GM18505 (cell line): Measurements from ENCODE around the gene ENPP1.

Experiments
- ATAC-seq: cut with Tn5 transposase; IDR thresholded peaks from one replicate; pipeline ENCODE4 v1.9.1; 2021; ENCODE audit not compliant: unreplicated experiment
- POLR2A ChIP-seq: IDR thresholded peaks from 4 replicates; pipeline ENCODE4 v1.6.1; 2011; ENCODE audit warnings: borderline replicate concordance; ENCODE audit not compliant: insufficient read depth, insufficient read length; ENCODE audit errors: extremely low read depth

Gene ENPP1

DNA sequence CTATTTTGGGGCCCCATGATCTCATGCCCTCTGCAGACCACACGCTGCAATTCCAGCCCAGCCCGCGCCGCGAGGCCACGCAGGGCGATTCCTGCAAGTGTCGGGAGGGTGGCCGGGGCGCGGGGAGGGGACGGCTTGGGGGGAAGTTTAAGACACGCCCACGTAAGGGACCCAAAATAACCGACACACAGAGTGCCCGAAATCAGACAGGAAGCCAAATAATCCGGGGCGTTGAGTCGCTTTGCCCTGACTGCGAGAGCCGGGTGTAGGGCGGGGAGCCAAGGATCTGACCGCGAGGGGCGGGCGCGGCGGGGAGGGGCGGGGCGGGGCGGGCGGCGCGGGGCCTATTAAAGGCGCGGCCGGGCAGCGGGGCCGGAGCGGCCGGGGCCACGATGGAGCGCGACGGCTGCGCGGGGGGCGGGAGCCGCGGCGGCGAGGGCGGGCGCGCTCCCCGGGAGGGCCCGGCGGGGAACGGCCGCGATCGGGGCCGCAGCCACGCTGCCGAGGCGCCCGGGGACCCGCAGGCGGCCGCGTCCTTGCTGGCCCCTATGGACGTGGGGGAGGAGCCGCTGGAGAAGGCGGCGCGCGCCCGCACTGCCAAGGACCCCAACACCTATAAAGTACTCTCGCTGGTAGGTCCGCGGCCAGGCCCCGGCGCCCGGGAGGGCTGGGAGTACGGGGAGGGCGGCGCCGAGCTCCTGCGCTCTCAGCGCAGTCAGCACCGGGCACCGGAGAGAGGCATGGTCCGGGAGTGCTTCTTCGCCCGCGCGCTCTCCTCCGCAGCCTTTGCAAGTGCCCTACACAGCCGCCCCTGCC, at the start of gene ENPP1:
TSS of gene ENPP1 (plus strand) at position 377 of the 816 bp plus-strand sequence. CDS start at position 393, 16 bp downstream.
- peak; percentile 58 for ATAC-seq
- TF ChIP-seq POLR2A: no peak

- no peak for TF ChIP-seq POLR2A
- no peak for ATAC-seq
Measured at GRCh38 chr6:131758920-131759319, 48.9 kb upstream of the ENPP1 start.

GRCh38 chr6:131761060-131761761, 46.6 kb upstream of the ENPP1 start:
- TF ChIP-seq POLR2A: no peak

DNA sequence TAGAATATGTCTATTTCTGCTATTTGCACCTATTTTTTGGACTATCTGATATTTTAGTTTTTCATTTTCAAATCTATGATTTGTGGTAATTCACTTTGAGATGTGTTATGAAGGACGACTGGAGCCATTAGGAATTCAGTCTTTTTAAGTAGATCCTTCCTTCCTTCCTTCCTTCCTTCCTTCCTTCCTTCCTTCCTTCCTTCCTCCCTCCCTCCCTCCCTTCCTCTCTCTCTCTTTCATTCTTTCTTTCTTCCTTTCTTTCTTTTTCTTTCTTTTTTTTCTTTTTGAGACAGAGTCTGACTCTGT, 46.1 kb upstream of the ENPP1 start:
- TF ChIP-seq POLR2A: no peak
- no peak for ATAC-seq

More at GRCh38 chr6:131761060-131761761, 46.6 kb upstream of the ENPP1 start:
- ATAC-seq: no peak

- TF ChIP-seq POLR2A: no peak
- ATAC-seq: no peak
Measured at GRCh38 chr6:131762984-131763383, 44.8 kb upstream of the ENPP1 start.

GRCh38 chr6:131763749-131764148, 44.1 kb upstream of the ENPP1 start:
- no peak for TF ChIP-seq POLR2A
- ATAC-seq: no peak

- no peak for TF ChIP-seq POLR2A
Measured at GRCh38 chr6:131764350-131764749, 43.5 kb upstream of the ENPP1 start.

GRCh38 chr6:131765081-131765803, 42.6 kb upstream of the ENPP1 start:
- TF ChIP-seq POLR2A: no peak
- no peak for ATAC-seq

More at GRCh38 chr6:131764350-131764749, 43.5 kb upstream of the ENPP1 start:
- no peak for ATAC-seq

DNA sequence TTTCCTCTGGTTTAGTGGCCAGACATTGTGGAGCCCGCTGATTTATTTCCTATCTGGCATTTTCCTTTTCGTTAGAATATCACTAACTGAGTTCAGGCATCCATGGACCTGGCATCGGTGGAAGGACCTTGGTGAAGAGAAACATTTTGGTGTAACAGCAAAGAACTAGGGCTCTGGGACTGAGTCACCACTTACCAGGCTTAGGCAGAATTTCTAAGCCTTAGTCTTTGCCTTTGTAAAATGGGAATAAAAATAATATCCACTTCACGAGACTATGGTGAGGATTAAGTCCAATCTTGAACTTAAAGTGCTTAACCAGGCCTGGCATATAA, 42.0 kb upstream of the ENPP1 start:
- no peak for ATAC-seq

GRCh38 chr6:131766631-131767030, 41.2 kb upstream of the ENPP1 start:
- ATAC-seq: no peak
- TF ChIP-seq POLR2A: no peak

More for the DNA sequence above, 42.0 kb upstream of the ENPP1 start:
- TF ChIP-seq POLR2A: no peak

DNA sequence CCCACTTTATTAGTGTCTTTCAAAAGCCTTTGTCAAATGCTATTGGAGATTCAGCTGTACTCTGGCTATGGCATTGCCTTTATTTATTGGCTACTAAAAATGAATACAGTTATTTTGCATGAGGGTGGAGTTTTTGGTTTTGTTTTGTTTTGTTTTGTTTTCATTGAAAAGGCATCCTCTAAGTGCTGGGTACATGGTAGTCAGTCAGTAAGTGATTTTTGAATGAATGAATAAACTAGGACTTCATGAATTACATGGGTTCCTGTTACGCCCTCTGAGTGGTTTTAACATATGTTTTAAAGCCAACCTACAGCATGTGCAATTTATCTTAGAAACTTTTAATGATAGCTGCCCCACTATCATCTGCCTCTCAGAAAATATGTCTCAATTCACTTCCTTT, 38.9 kb upstream of the ENPP1 start:
- no peak for TF ChIP-seq POLR2A
- no peak for ATAC-seq

GRCh38 chr6:131769385-131770141, 38.3 kb upstream of the ENPP1 start:
- no peak for ATAC-seq

DNA sequence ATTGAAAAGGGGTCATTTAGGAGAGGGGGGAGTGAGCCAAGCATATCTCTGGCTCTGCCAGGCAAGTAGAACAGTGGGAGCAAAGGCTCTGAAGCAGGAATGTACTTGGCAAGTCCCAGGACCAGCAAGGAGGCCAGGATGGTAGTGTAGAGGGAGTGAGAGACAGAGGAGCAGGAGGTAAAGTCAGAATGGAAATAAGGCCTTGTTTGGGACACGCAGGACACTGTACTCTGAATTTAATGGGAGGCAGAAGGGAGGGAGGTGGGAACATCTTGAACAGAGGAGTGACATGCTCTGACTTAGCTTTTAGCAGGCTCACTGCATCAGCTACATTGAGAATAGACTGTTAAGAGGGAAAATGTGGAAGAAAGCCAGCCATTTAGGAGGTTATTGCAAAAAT, 37.0 kb upstream of the ENPP1 start:
- ATAC-seq: no peak
- no peak for TF ChIP-seq POLR2A

More at GRCh38 chr6:131769385-131770141, 38.3 kb upstream of the ENPP1 start:
- TF ChIP-seq POLR2A: no peak
